Neural cell (in vitro differentiated cells): Measurements from ENCODE around the gene ZNF14. TPM values are rescaled to one million over a fixed set of nuclear protein-coding genes. Genes with fewer than 3 reads are reported as not detected.

ENCODE experiments used
- H2AFZ ChIP-seq: fragments of 200-600, 300-800 bp; sonication (generic), shearing (Covaris generic); 2 replicates; pipeline ENCODE4 v1.6.0; 2014; ENCODE audit warnings: low read depth, mild to moderate bottlenecking, antibody characterized with exemption, low read length, moderate library complexity
- H3F3A ChIP-seq: fragments of 200-600 bp; shearing (Covaris generic); 2 replicates; pipeline ENCODE4 v1.6.1; 2016; ENCODE audit warnings: mild to moderate bottlenecking, moderate library complexity, mixed read lengths, antibody characterized with exemption, low read length; ENCODE audit not compliant: insufficient read depth, poor library complexity, severe bottlenecking
- H3K27ac ChIP-seq: fragments of 200-600, 300-800 bp; sonication (generic), shearing (Covaris generic); 2 replicates; pipeline ENCODE4 v1.5.1; 2014; ENCODE audit warnings: mild to moderate bottlenecking, low read length, moderate library complexity
- H3K27me3 ChIP-seq: fragments of 300-800, 200-600 bp; sonication (generic), shearing (Covaris generic); 2 replicates; pipeline ENCODE4 v1.6.0; 2014; ENCODE audit warnings: mild to moderate bottlenecking, low read depth, low read length, moderate library complexity; ENCODE audit not compliant: insufficient read depth
- H3K36me3 ChIP-seq: fragments of 300-800, 200-600 bp; sonication (generic), shearing (Covaris generic); 2 replicates; pipeline ENCODE4 v1.5.1; 2014; ENCODE audit warnings: mild to moderate bottlenecking, antibody characterized with exemption, low read length, moderate library complexity; ENCODE audit not compliant: insufficient read depth
- H3K4me2 ChIP-seq: fragments of 300-800, 200-600 bp; sonication (generic), shearing (Covaris generic); 2 replicates; pipeline ENCODE4 v1.6.0; 2014; ENCODE audit warnings: mild to moderate bottlenecking, low read length
- H3K4me3 ChIP-seq: fragments of 300-800, 200-600 bp; sonication (generic), shearing (Covaris generic); 2 replicates; pipeline ENCODE4 v1.5.1; 2014; ENCODE audit warnings: mild to moderate bottlenecking, low read length, moderate library complexity
- H3K79me2 ChIP-seq: fragments of 200-600 bp; shearing (Covaris generic); replicated peaks from 2 replicates; pipeline ENCODE4 v1.6.0; 2014; ENCODE audit warnings: mild to moderate bottlenecking, low read length, moderate library complexity; ENCODE audit not compliant: insufficient read depth
- H3K9ac ChIP-seq: fragments of 300-800, 200-600 bp; sonication (generic), shearing (Covaris generic); 2 replicates; pipeline ENCODE4 v1.6.1; 2016; ENCODE audit warnings: mild to moderate bottlenecking, low read length, mixed read lengths
- H3K9me2 ChIP-seq: fragments of 200-600 bp; shearing (Covaris generic); 2 replicates; pipeline ENCODE4 v1.6.1; 2016; ENCODE audit warnings: mild to moderate bottlenecking, low read length, mixed read lengths; ENCODE audit not compliant: insufficient read depth
- H3K9me3 ChIP-seq: fragments of 200-600, 300-800 bp; sonication (generic), shearing (Covaris generic); 2 replicates; pipeline ENCODE4 v1.6.1; 2016; ENCODE audit warnings: mild to moderate bottlenecking, mixed run types, low read length, moderate library complexity, mixed read lengths
- H4K20me1 ChIP-seq: fragments of 200-600 bp; shearing (Covaris generic); 2 replicates; pipeline ENCODE4 v1.6.1; 2016; ENCODE audit warnings: mild to moderate bottlenecking, mixed run types; ENCODE audit not compliant: insufficient read depth
- CTCF ChIP-seq: fragments of 450-650 bp; IDR thresholded peaks from 2 replicates; pipeline ENCODE4 v1.5.1; 2014; ENCODE audit warnings: antibody characterized with exemption, mild to moderate bottlenecking, moderate library complexity; ENCODE audit not compliant: poor library complexity, severe bottlenecking
- EP300 ChIP-seq: fragments of 450-650 bp; conservative IDR thresholded peaks from 2 replicates; pipeline ENCODE4 v1.6.1; 2014; ENCODE audit warnings: antibody characterized with exemption, mild to moderate bottlenecking, moderate library complexity; ENCODE audit not compliant: poor library complexity, severe bottlenecking
- EZH2 ChIP-seq: fragments of 200-600, 300-800 bp; shearing (Covaris generic), sonication (generic); IDR thresholded peaks from 2 replicates; pipeline ENCODE4 v1.6.1; 2014; ENCODE audit warnings: antibody characterized with exemption, low read length, borderline replicate concordance, mild to moderate bottlenecking; ENCODE audit not compliant: insufficient read depth, poor library complexity, severe bottlenecking
- MXI1 ChIP-seq: fragments of 450-650 bp; conservative IDR thresholded peaks from 2 replicates; pipeline ENCODE4 v1.6.1; 2014; ENCODE audit warnings: antibody characterized with exemption, mild to moderate bottlenecking; ENCODE audit not compliant: poor library complexity, severe bottlenecking
- POLR2AphosphoS5 ChIP-seq: IDR thresholded peaks from 2 replicates; pipeline ENCODE4 v1.6.1; 2012
- RAD21 ChIP-seq: fragments of 450-650 bp; conservative IDR thresholded peaks from 2 replicates; pipeline ENCODE4 v1.6.1; 2014; ENCODE audit warnings: antibody characterized with exemption, mild to moderate bottlenecking, moderate library complexity
- REST ChIP-seq: IDR thresholded peaks from 2 replicates; pipeline ENCODE4 v1.6.1; 2012; ENCODE audit warnings: borderline replicate concordance
- SMC3 ChIP-seq: fragments of 450-650 bp; conservative IDR thresholded peaks from 2 replicates; pipeline ENCODE4 v1.6.1; 2014; ENCODE audit warnings: antibody characterized with exemption, mild to moderate bottlenecking, moderate library complexity; ENCODE audit not compliant: poor library complexity
- TAF1 ChIP-seq: IDR thresholded peaks from 2 replicates; pipeline ENCODE4 v1.6.1; 2012; ENCODE audit warnings: low read depth
- polyA plus RNA-seq: library from polyadenylated mRNA; depleted of rRNA; stranded (reverse); fragments of >200 nt; gene quantifications from 2 replicates; pipeline ENCODE4 v1.2.3, GENCODE V29; 2014

Gene ZNF14
- polyA plus RNA-seq, 1 donor from 2014 or later = 8.2 TPM

- Histone ChIP-seq H3K27me3 (no peaks in the 10 kb centered on the region), H3K79me2 (peaks cover 4% of the 10 kb centered on the region), H3K9me2 (no peaks in the 10 kb centered on the region), H3K4me2 (no peak overlapping the region), H3K9ac (no peak overlapping the region), H2AFZ (no peak overlapping the region), H3K36me3 (no peaks in the 10 kb centered on the region), H3F3A (no peaks in the 10 kb centered on the region), H3K9me3 (no peaks in the 10 kb centered on the region), H3K27ac (no peak overlapping the region), H3K4me3 (peak overlapping the region; percentile 97), H4K20me1 (no peaks in the 10 kb centered on the region)
- TF ChIP-seq RAD21 (no peak), POLR2AphosphoS5 (no peak), SMC3 (no peak), CTCF (no peak), EZH2 (no peak), EP300 (no peak), MXI1 (no peak), TAF1 (no peak), REST (no peak)
Measured at GRCh38 chr19:19670070-19670551, 62.8 kb downstream of the ZNF14 start.

- Histone ChIP-seq H3K27me3 (no peaks in the 10 kb centered on the region), H4K20me1 (no peaks in the 10 kb centered on the region), H3K9ac (peak within 1 kb of the TSS; percentile 78), H3K9me3 (no peaks in the 10 kb centered on the region), H2AFZ (peak within 1 kb of the TSS; percentile 62), H3K4me2 (peak within 1 kb of the TSS; percentile 62), H3K79me2 (peaks cover 4% of the 10 kb centered on the region), H3K27ac (peak within 1 kb of the TSS; percentile 33), H3K4me3 (peak within 1 kb of the TSS; percentile 97), H3K9me2 (no peaks in the 10 kb centered on the region), H3K36me3 (no peaks in the 10 kb centered on the region), H3F3A (no peaks in the 10 kb centered on the region)
- no peak for TF ChIP-seq CTCF
- TF ChIP-seq SMC3 = peak; percentile 27
- TF ChIP-seq EZH2 = no peak
- no peak for TF ChIP-seq TAF1
- no peak for TF ChIP-seq REST
- peak; percentile 11 for TF ChIP-seq EP300
- no peak for TF ChIP-seq RAD21
- TF ChIP-seq POLR2AphosphoS5 = peak; percentile 58
- peak; percentile 64 for TF ChIP-seq MXI1
Measured at GRCh38 chr19:19668230-19669012, 64.5 kb downstream of the ZNF14 start, which contains the start of gene ZNF101. Gene ZNF101, plus strand, starts transcription at chr19:19668839. Its CDS starts 125 bp downstream, at chr19:19668964.
